ENCODE data around the gene MYL6B. TPM values are rescaled to one million over a fixed set of nuclear protein-coding genes. Genes with fewer than 3 reads are reported as not detected.

MYL6B gene
- total RNA-seq, 2 experiments from 2014 or later: 68.4 to 75.1 TPM

GRCh38 chr12:56118688-56119357 is 33.6 kb upstream of the MYL6B start:
- ChIA-PET POLR2A (interaction anchor here (0.6 to 4.2 kb wide), 10 partner anchors 9 to 402 kb away, joined by 4 to 56 read pairs (median 8); partner anchors contain the start of genes ESYT1, MYL6, PA2G4 and RNF41), CTCF (interaction anchor here (0.6 to 6.2 kb wide), 17 partner anchors 8 to 379 kb away, joined by 3 to 73 read pairs (median 5); partner anchors contain the start of genes ESYT1, IL23A, PA2G4 and SMARCC2)

- POLR2A ChIA-PET: interaction anchor here (0.6 to 4.2 kb wide), 5 partner anchors 9 to 402 kb away, joined by 3 to 36 read pairs (median 6); partner anchors contain the start of genes ESYT1, PA2G4 and SMARCC2
Observed at GRCh38 chr12:56119361-56119796, 33.0 kb upstream of the MYL6B start.

DNA sequence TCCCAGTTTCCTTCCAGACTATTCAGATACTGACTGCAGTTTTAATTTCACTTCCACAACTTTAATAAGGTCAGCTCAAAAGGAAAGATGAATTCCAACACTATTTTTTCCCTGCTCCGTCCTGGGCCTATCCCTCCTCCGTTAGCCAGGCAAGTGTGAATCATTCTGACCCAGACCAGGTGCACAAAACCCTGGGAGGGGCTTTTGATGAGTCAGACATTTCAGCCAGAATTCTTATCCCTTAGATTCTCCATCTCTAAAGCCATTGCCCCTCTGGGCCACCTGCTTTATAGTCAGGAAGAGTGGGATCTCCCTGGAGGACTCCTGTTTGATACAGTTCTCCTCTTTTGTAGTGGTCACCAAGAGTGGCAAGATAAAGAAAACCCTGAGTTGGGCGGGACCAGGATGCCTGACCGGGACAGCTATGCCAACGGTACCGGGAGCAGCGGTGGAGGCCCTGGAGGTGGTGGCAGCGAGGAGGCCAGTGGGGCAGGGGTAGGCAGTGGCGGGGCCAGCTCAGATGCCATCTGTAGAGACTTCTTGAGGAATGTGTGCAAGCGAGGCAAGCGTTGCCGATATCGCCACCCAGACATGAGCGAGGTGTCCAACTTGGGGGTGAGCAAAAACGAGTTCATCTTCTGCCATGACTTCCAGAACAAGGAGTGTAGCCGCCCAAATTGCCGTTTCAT is 32.1 kb upstream of the MYL6B start:
- POLR2A ChIA-PET: interaction anchor here (0.7 to 4.2 kb wide), 2 partner anchors 16 to 69 kb away, joined by 3 to 26 read pairs; partner anchors contain the start of genes PA2G4 and SMARCC2
- CTCF ChIA-PET: interaction anchor here (0.6 to 6.2 kb wide), 15 partner anchors 7 to 181 kb away, joined by 3 to 73 read pairs (median 4); partner anchors contain the start of genes ESYT1, MYL6, MYL6B and RNF41

More at GRCh38 chr12:56119361-56119796, 33.0 kb upstream of the MYL6B start:
- CTCF ChIA-PET: interaction anchor here (0.6 to 6.2 kb wide), 17 partner anchors 8 to 219 kb away, joined by 3 to 73 read pairs (median 4); partner anchors contain the start of genes ESYT1, IL23A, MYL6 and MYL6B

DNA sequence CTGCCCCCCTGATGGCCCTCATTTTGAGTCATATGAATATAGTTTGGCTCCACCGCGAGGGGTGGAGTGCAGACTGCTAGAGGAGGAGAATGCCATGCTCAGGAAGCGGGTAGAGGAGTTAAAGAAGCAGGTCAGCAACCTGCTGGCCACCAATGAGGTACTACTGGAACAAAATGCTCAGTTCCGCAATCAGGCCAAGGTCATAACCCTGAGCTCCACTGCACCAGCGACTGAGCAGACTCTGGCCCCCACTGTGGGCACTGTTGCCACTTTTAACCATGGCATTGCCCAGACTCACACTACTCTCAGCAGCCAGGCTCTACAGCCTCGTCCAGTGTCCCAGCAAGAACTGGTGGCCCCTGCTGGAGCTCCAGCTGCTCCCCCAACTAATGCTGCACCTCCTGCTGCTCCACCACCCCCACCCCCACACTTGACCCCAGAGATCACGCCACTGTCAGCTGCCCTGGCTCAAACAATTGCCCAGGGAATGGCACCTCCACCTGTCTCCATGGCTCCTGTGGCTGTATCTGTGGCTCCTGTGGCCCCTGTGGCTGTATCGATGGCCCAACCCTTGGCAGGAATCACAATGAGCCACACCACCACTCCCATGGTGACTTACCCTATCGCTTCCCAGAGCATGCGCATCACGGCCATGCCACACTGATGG is 31.1 kb upstream of the MYL6B start:
- ChIA-PET POLR2A (no interaction called here), CTCF (interaction anchor here (1.8 to 6.2 kb wide), 2 partner anchors 68 to 100 kb away, joined by 5 to 73 read pairs; partner anchors contain the start of genes RNF41 and SMARCC2)

- POLR2A ChIA-PET: interaction anchor here (0.6 to 0.7 kb wide), 2 partner anchors 40 to 79 kb away, joined by 3 to 5 read pairs; no protein-coding TSS in a partner anchor
- CTCF ChIA-PET: interaction anchor here (0.7 to 3.4 kb wide), 3 partner anchors 37 to 67 kb away, joined by 3 to 17 read pairs (median 3); partner anchors contain the start of gene SMARCC2
Observed at GRCh38 chr12:56122637-56123036, 29.8 kb upstream of the MYL6B start.

GRCh38 chr12:56124133-56124532 is 28.3 kb upstream of the MYL6B start:
- CTCF ChIA-PET: interaction anchor here (0.6 to 3.4 kb wide), 5 partner anchors 20 to 77 kb away, joined by 3 to 17 read pairs (median 3); partner anchors contain the start of genes PA2G4 and SMARCC2
- POLR2A ChIA-PET: no interaction called here

DNA sequence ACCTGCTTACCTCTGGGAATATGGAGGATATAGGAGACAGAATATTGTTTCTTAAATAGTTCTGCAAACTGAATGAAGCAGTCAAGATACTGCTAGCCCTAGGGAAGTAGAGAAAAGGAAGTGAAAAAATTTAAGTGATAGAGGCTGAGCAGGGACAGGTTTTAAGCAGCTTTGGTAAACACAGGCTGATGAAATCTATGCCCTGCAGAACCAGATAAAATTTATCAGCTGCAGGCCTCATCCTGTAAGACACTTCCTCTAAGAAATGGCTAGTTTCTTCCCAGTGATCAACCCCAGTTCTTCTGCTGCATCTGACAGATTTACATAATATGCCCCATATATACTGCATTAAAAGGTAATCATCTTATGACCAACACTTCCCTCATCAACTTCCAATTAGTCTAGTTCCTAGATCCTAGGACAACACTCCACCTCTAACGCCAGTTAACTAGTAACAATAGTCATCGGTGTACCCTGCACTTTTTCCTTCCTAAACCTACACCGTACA is 25.6 kb upstream of the MYL6B start:
- ChIA-PET POLR2A (interaction anchor here (1.3 to 2.4 kb wide), 2 partner anchors 25 to 35 kb away, joined by 3 to 13 read pairs; no protein-coding TSS in a partner anchor), CTCF (interaction anchor here (0.6 to 3.6 kb wide), 10 partner anchors 8 to 139 kb away, joined by 3 to 27 read pairs (median 4); partner anchors contain the start of genes MYL6 and ZC3H10)

DNA sequence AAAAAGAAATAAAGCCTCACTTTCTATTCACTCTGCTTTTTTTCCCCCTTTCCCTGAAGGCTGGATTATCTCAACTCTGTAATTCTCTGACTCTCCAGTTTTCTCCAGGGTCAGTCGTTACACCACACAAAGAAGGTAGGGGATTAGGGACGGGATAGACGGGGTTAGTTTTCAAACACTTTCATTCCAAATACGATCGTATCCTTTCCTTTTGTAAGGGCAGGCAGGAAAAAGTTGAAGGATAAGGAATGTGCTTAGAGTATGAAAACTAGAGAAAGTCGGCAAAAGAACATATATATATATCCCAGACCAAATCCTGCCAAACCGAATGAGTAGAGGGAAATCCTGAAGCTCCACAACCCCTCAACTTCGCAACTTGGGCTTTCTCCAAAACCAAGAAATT is 24.9 kb upstream of the MYL6B start:
- POLR2A ChIA-PET: interaction anchor here (0.9 to 2.4 kb wide), 5 partner anchors 9 to 62 kb away, joined by 6 to 36 read pairs (median 13); partner anchors contain the start of genes MYL6, PA2G4, RPL41 and SMARCC2
- CTCF ChIA-PET: interaction anchor here (1.3 to 3.6 kb wide), 5 partner anchors 9 to 65 kb away, joined by 3 to 27 read pairs (median 9); partner anchors contain the start of genes MYL6, MYL6B, SMARCC2 and ZC3H10

- ChIA-PET POLR2A (interaction anchor here (0.9 to 2.4 kb wide), 6 partner anchors 10 to 62 kb away, joined by 6 to 36 read pairs (median 12); partner anchors contain the start of genes MYL6, PA2G4, RPL41 and SMARCC2), CTCF (interaction anchor here (1.3 to 3.6 kb wide), 5 partner anchors 9 to 65 kb away, joined by 3 to 27 read pairs (median 9); partner anchors contain the start of genes MYL6, MYL6B, SMARCC2 and ZC3H10)
Observed at GRCh38 chr12:56127888-56128669, 24.3 kb upstream of the MYL6B start, which contains the start of gene ESYT1. Gene ESYT1, plus strand, starts transcription at chr12:56128267. Its CDS starts 53 bp downstream, at chr12:56128320.

DNA sequence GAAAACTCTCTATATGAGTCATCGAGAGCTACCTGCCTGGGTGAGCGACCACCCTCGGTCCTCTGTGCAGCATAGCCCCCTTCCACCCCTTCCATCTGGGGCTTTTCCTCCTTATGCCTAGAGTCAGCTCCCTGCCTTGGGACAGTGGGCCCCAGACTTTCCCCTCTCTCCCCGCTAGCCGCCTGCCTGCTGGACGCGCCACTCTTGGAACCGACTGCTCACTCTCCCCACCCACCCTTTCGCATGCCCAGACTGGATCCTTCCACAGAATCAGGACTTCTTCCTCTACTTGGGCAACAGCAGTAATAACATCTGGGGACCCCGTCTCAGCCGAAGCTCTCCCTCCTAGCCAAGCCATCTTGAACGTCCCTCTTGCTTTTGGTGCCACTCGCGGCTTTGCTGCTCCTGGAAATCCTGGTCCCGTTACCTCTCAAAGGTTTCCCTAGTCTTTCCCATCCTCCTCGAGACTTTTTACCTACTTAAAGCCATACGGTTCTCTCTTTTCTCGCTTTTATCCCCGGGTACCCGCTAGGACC is 23.6 kb upstream of the MYL6B start:
- CTCF ChIA-PET: interaction anchor here (1.1 to 3.6 kb wide), 5 partner anchors 10 to 64 kb away, joined by 3 to 27 read pairs (median 5); partner anchors contain the start of genes MYL6B, SMARCC2 and ZC3H10
- POLR2A ChIA-PET: interaction anchor here (0.5 to 2.4 kb wide), 6 partner anchors 11 to 206 kb away, joined by 4 to 36 read pairs (median 12); partner anchors contain the start of genes PA2G4, RPL41, SMARCC2 and ZC3H10

DNA sequence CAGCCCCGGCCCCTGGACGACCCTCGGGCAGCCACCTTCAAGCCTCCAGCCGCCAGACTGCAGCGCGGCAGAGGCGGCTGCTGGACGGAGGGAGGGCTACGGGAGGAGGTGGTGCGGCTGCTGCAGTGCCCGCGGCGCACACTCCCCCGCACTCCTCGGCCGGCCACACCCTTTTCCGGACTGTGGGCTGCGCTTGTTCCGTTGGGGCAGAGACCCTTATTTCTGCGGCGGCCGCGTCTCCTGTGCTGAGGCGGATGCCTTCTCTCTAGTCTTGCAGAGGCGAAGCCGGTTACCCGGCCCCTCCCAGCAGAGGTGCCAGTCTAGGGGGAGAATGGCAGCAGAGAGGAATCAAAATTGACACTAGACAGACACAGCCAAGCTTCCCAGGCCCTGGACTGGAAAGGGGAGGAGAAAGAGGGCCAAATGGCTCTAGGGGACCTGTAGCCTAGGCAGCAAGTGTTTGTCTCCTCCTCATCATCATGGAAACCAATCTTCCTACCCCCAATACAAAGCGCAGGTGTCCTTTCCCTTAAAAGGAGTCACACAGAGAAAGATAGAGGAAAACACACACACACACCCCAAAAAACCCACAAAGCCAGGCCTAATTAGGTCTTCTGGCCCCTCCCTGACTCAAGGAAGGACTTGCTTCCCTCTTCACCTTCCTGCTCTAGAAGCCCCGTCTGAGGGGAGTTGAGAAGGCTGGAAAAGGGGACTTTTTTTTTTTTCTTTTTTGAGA is 23.0 kb upstream of the MYL6B start:
- ChIA-PET POLR2A (interaction anchor here (0.5 to 2.4 kb wide), 6 partner anchors 11 to 207 kb away, joined by 4 to 36 read pairs (median 12); partner anchors contain the start of genes PA2G4, RPL41, SMARCC2 and ZC3H10), CTCF (interaction anchor here (1.0 to 3.6 kb wide), 7 partner anchors 10 to 60 kb away, joined by 3 to 27 read pairs (median 3); partner anchors contain the start of genes MYL6B, SMARCC2 and ZC3H10)

DNA sequence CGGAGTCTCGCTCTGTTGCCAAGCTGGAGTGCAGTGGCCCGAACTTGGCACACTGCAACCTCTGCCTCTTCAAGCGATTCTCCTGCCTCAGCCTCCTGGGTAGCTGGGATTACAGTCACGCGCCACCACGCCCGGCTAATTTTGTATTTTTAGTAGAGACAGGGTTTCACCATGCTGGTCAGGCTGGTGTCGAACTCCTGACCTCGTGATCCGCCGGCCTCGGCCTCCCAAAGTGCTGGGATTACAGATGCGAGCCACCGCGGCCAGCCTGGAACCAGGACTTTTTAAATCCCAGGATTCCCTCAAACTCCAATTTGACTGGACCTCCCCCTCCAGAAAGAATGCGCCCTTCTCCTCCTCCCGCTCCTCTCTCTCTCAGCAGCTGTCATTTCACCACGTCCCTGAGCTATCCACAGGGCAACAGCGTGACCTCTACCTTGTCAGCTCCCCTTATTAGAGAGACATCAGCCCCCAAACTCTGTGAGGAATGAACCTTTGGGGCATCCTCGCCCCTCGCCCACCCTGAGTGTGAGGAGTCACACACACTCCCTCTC is 22.4 kb upstream of the MYL6B start:
- POLR2A ChIA-PET: interaction anchor here (0.6 kb wide), 1 partner anchor 27 kb away, joined by 4 read pairs; no protein-coding TSS in a partner anchor
- CTCF ChIA-PET: interaction anchor here (1.0 to 3.3 kb wide), 4 partner anchors 9 to 59 kb away, joined by 3 to 24 read pairs (median 3); partner anchors contain the start of gene SMARCC2

DNA sequence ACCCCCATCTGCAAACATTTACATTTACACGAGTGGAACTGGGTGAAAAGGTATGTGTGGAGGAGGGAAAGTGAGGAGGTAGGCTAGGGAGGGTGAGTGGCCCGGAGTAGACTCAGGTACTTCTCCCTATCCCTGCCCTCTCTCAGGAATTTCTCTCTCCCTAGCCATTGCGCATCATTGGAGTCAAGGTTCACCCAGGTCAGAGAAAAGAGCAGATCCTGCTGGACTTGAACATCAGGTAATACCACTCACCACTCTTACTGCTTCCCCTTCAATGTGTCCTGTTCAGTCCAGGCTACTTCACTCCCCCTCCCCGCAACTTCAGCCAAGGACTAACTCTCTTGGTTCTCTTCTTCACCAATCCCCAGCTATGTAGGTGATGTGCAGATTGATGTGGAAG is 21.5 kb upstream of the MYL6B start:
- POLR2A ChIA-PET: no interaction called here
- CTCF ChIA-PET: interaction anchor here (1.0 to 1.7 kb wide), 2 partner anchors 13 to 20 kb away, joined by 3 to 4 read pairs; no protein-coding TSS in a partner anchor

DNA sequence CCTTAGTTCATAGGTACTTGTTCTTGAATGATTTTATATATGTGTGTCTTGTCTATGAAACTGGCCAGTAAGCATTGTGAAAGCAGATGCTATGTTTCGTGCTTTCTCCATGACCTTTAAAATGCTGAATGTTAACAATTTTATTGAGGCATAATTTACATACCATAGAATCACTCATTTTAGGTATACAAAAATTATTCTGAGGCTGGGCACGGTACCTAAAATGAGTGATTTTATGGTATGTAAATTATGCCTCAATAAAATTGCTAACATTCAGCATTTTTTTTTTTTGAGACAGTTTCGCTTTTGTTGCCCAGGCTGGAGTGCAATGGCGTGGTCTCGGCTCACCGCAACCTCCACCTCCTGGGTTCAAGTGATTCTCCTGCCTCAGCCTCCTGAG is 17.5 kb upstream of the MYL6B start:
- ChIA-PET CTCF (no interaction called here), POLR2A (interaction anchor here (0.6 kb wide), 1 partner anchor 14 kb away, joined by 18 read pairs; no protein-coding TSS in a partner anchor)

DNA sequence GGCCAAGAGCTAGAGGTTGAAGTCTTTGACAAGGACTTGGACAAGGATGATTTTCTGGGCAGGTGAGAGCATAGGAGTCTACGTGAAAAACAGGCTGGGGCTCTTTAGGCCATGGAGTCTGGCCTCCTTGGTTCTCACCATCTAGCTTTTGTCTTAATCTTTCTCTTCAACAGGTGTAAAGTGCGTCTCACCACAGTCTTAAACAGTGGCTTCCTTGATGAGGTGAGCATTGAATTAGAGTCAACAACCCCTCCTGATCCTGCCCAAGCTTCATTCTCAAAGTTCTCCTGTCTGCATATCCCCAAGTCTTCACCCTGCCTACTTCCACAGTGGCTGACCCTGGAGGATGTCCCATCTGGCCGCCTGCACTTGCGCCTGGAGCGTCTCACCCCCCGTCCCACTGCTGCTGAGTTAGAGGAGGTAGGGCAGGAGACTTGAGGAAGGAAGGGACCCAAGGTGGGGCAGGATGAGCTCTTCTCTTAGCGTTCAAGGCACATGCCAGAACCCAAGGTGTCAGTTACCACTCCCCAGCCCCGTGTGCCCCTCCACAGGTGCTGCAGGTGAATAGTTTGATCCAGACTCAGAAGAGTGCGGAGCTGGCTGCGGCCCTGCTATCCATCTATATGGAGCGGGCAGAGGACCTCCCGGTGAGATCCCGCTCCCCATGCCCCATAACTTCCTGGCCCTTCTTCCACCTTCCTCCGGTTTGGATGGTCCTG is 14.4 kb upstream of the MYL6B start:
- CTCF ChIA-PET: interaction anchor here (1.5 to 2.4 kb wide), 2 partner anchors 51 to 52 kb away, joined by 5 to 6 read pairs; partner anchors contain the start of gene SMARCC2
- POLR2A ChIA-PET: no interaction called here

Measured in activated CD8-positive, alpha-beta memory T cell treated with anti-CD3 and anti-CD28 coated beads for 36 hours (primary cell).